ENCODE data around the gene TMEM117. TPM values are rescaled to one million over a fixed set of nuclear protein-coding genes. Genes with fewer than 3 reads are reported as not detected.

The TMEM117 gene
- total and polyA plus RNA-seq, 2 donors (not counting 1 experiment from before 2014, with no cell fraction given), result 2.0 to 10.4 TPM

DNA sequence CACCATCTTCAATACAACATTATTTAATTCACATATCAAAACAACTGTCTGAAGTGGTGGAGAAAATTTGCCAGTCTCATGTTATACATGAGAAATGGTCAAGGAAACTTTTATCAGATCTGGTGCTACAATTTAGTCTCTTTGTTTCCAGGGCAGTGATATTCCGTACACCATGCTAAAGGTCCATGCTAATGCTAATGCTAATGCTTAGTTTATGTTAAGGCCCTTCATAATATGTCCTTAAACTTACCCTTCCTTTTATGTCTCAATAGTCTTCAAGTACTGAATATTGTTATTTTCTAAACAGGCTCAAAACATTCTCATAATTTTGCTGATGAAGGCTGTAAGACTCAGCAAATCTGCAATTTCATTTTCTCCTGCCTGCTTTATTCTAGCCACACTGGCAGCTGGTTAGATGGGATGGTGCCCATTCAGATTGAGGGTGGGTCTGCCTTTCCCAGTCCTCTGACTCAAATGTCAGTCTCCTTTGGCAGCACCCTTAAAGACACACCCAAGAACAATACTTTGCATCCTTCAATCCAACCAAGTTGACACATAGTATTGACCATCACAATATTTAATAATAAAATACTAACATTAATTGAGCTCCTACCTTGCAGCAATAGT is 59.8 kb downstream of the TMEM117 start:
- H3K4me3 ChIP-seq (ENCODE audit: control extremely low read depth in 1 of 5, extremely low read depth in 1 of 5, insufficient read depth in 1 of 5, low read depth in 2 of 5, low read length in 4 of 5), result no peak overlapping the region
- no peak for ATAC-seq (ENCODE audit: low read depth)
- WGBS (ENCODE audit: insufficient coverage), result no CpG with 5 or more reads among the region's 1 CpG
- H4K20me1 ChIP-seq (ENCODE audit: control insufficient read depth, insufficient read depth, low read length, poor library complexity, severe bottlenecking), result no peaks in the 10 kb centered on the region
- no peak overlapping the region for H3K27ac ChIP-seq (ENCODE audit: low read length in 2 of 2)
- H3K27me3 Mint-ChIP-seq, result no peaks in the 10 kb centered on the region
- no peaks in the 10 kb centered on the region for H3K4me1 ChIP-seq (ENCODE audit: control insufficient read depth in 2 of 2, insufficient read depth in 2 of 2, low read length in 2 of 2)
- H3K79me2 ChIP-seq (ENCODE audit: control insufficient read depth, insufficient read depth, low read length), result no peaks in the 10 kb centered on the region
- no peaks in the 10 kb centered on the region for H3K9me3 Mint-ChIP-seq (ENCODE audit: insufficient read depth)
- intact Hi-C loops (cut with micrococcal nuclease), result no loop called here
- TF ChIP-seq EZH2 (IDR thresholded peaks at IDR 0.05; ENCODE audit: borderline replicate concordance, insufficient read depth, low read depth, low read length, poor library complexity, severe bottlenecking), result no peak
- TF ChIP-seq, protein P1, sequence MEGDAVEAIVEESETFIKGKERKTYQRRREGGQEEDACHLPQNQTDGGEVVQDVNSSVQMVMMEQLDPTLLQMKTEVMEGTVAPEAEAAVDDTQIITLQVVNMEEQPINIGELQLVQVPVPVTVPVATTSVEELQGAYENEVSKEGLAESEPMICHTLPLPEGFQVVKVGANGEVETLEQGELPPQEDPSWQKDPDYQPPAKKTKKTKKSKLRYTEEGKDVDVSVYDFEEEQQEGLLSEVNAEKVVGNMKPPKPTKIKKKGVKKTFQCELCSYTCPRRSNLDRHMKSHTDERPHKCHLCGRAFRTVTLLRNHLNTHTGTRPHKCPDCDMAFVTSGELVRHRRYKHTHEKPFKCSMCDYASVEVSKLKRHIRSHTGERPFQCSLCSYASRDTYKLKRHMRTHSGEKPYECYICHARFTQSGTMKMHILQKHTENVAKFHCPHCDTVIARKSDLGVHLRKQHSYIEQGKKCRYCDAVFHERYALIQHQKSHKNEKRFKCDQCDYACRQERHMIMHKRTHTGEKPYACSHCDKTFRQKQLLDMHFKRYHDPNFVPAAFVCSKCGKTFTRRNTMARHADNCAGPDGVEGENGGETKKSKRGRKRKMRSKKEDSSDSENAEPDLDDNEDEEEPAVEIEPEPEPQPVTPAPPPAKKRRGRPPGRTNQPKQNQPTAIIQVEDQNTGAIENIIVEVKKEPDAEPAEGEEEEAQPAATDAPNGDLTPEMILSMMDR (IDR thresholded peaks at IDR 0.05), result no peak
- no peaks in the 10 kb centered on the region for H3K9me3 ChIP-seq (ENCODE audit: control extremely low read depth in 1 of 3, control insufficient read depth in 2 of 3, insufficient read depth in 1 of 3, low read length in 2 of 3)
- no peak overlapping the region for H3K27ac Mint-ChIP-seq
- DNase-seq, result no peak
- no peak overlapping the region for H3K4me2 ChIP-seq (replicated peaks; ENCODE audit: low read depth, low read length, poor library complexity, severe bottlenecking)
- H3K9ac ChIP-seq (ENCODE audit: low read length), result no peak overlapping the region
- H3K4me3 Mint-ChIP-seq, result no peak overlapping the region
- H3K27me3 ChIP-seq (replicated peaks in 1 of 4; ENCODE audit: control extremely low read depth in 1 of 4, control insufficient read depth in 3 of 4, insufficient read depth in 4 of 4, low read length in 3 of 4), result no peaks in the 10 kb centered on the region
- no peaks in the 10 kb centered on the region for H3K4me1 Mint-ChIP-seq
- ChIA-PET CTCF (no interaction called here), POLR2A (no interaction called here)
- H3K36me3 ChIP-seq (replicated peaks in 1 of 2; ENCODE audit: control extremely low read depth in 1 of 2, control insufficient read depth in 1 of 2, extremely low read depth in 1 of 2, insufficient read depth in 2 of 2, low read length in 1 of 2), result peaks cover 0 to 2% of the 10 kb centered on the region in 2 experiments
- H2AFZ ChIP-seq (ENCODE audit: insufficient read depth, low read depth, low read length, poor library complexity, severe bottlenecking), result no peak overlapping the region

DNA sequence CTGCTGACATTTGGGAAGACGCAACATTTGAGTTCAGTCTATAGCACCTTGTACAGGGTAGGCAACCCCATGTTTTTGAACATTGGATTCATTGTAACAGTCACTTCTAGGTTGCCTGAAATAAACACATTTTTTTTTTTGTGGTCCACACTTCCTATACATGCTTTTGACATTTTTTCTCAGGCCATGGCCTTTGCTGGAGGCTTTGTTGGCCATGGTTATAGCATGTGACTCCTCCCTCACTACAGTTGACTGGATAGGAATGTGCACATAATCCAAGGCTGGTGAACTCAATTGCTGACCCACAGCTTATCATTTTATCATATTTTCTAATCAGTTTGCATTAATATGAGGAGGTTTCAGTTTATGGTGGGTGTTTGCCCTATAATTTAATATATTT is 60.6 kb downstream of the TMEM117 start:
- DNase-seq (no peak), ATAC-seq (ENCODE audit: low read depth) (no peak)
- TF ChIP-seq EZH2 (IDR thresholded peaks at IDR 0.05; ENCODE audit: borderline replicate concordance, insufficient read depth, low read depth, low read length, poor library complexity, severe bottlenecking), result no peak
- TF ChIP-seq, protein P1 (IDR thresholded peaks at IDR 0.05), result no peak
- Histone ChIP-seq H3K4me3 (ENCODE audit: control extremely low read depth in 1 of 5, extremely low read depth in 1 of 5, insufficient read depth in 1 of 5, low read depth in 2 of 5, low read length in 4 of 5) (no peak overlapping the region), H3K9ac (ENCODE audit: low read length) (no peak overlapping the region), H3K9me3 (ENCODE audit: control extremely low read depth in 1 of 3, control insufficient read depth in 2 of 3, insufficient read depth in 1 of 3, low read length in 2 of 3) (no peaks in the 10 kb centered on the region), H3K79me2 (ENCODE audit: control insufficient read depth, insufficient read depth, low read length) (no peaks in the 10 kb centered on the region), H3K4me1 (ENCODE audit: control insufficient read depth in 2 of 2, insufficient read depth in 2 of 2, low read length in 2 of 2) (no peaks in the 10 kb centered on the region), H3K27me3 (replicated peaks in 1 of 4; ENCODE audit: control extremely low read depth in 1 of 4, control insufficient read depth in 3 of 4, insufficient read depth in 4 of 4, low read length in 3 of 4) (no peaks in the 10 kb centered on the region), H4K20me1 (ENCODE audit: control insufficient read depth, insufficient read depth, low read length, poor library complexity, severe bottlenecking) (no peaks in the 10 kb centered on the region), H3K36me3 (replicated peaks in 1 of 2; ENCODE audit: control extremely low read depth in 1 of 2, control insufficient read depth in 1 of 2, extremely low read depth in 1 of 2, insufficient read depth in 2 of 2, low read length in 1 of 2) (peaks cover 0 to 2% of the 10 kb centered on the region in 2 experiments), H3K27ac (ENCODE audit: low read length in 2 of 2) (no peak overlapping the region), H2AFZ (ENCODE audit: insufficient read depth, low read depth, low read length, poor library complexity, severe bottlenecking) (no peak overlapping the region), H3K4me2 (replicated peaks; ENCODE audit: low read depth, low read length, poor library complexity, severe bottlenecking) (no peak overlapping the region)
- no peak overlapping the region for H3K27ac Mint-ChIP-seq
- ChIA-PET CTCF (no interaction called here), POLR2A (no interaction called here)
- intact Hi-C loops (cut with micrococcal nuclease), result no loop called here
- H3K4me1 Mint-ChIP-seq, result no peaks in the 10 kb centered on the region
- no peaks in the 10 kb centered on the region for H3K9me3 Mint-ChIP-seq (ENCODE audit: insufficient read depth)
- 100% methylated on average over 1 of the region's 1 CpG for WGBS (ENCODE audit: insufficient coverage)
- H3K27me3 Mint-ChIP-seq, result no peaks in the 10 kb centered on the region
- no peak overlapping the region for H3K4me3 Mint-ChIP-seq

Data from B cell (primary cell).